Endometrial microvascular endothelial cells (primary cell): ENCODE measurements around the gene SERTAD3. TPM values are rescaled to one million over a fixed set of nuclear protein-coding genes. Genes with fewer than 3 reads are reported as not detected.
"Not testable (repeated sequence)": the region's sequence is repeated elsewhere in the genome, so short reads cannot be mapped to it uniquely, and the experiment has no call there.

Experiments
- in situ Hi-C: cut with HindIII; loops from 2 replicates; pipeline ENCODE4 v1.10.0; 2017; ENCODE audit warnings: low sequenced_read_pairs, low pct_unique_long_range_greater_than_20kb; ENCODE audit errors: inconsistent ontology term
- total RNA-seq: library from RNA; depleted of rRNA; stranded (reverse); fragments of >200 nt; gene quantifications from one replicate; pipeline ENCODE4 v1.2.3, GENCODE V29; 2015; ENCODE audit errors: inconsistent ontology term

SERTAD3 gene
- total RNA-seq, 1 donor from 2014 or later: 27.0 TPM

- in situ Hi-C loops: no loop called here
Measured at GRCh38 chr19:40461669-40462221, 17.6 kb upstream of the SERTAD3 start.

- in situ Hi-C loops: no loop called here
Measured at GRCh38 chr19:40460185-40460584, 16.1 kb upstream of the SERTAD3 start.

- in situ Hi-C loops: no loop called here
Measured at GRCh38 chr19:40458597-40458974, 14.5 kb upstream of the SERTAD3 start.

- in situ Hi-C loops: no loop called here
Measured at GRCh38 chr19:40457953-40458596, 13.9 kb upstream of the SERTAD3 start.

- in situ Hi-C loops: no loop called here
Measured at GRCh38 chr19:40457048-40457447, 12.9 kb upstream of the SERTAD3 start.

- in situ Hi-C loops: not testable (repeated sequence)
Measured at GRCh38 chr19:40453943-40454342, 9.8 kb upstream of the SERTAD3 start.

- in situ Hi-C loops: no loop called here
Measured at GRCh38 chr19:40453151-40453735, 9.1 kb upstream of the SERTAD3 start.

- in situ Hi-C loops: no loop called here
Measured at GRCh38 chr19:40452016-40452415, 7.9 kb upstream of the SERTAD3 start.

GRCh38 chr19:40450664-40451063, 6.5 kb upstream of the SERTAD3 start:
- in situ Hi-C loops: no loop called here

- in situ Hi-C loops: no loop called here
Measured at GRCh38 chr19:40449506-40449905, 5.4 kb upstream of the SERTAD3 start.

GRCh38 chr19:40446263-40446784, 2.2 kb upstream of the SERTAD3 start:
- in situ Hi-C loops: no loop called here

- in situ Hi-C loops: no loop called here
Measured at GRCh38 chr19:40445780-40446262, 1.7 kb upstream of the SERTAD3 start.

GRCh38 chr19:40444825-40445312, 734 bp upstream of the SERTAD3 start:
- in situ Hi-C loops: no loop called here

GRCh38 chr19:40443131-40443999, 770 bp downstream of the SERTAD3 start:
- in situ Hi-C loops: no loop called here

GRCh38 chr19:40442328-40443130, 1.6 kb downstream of the SERTAD3 start:
- in situ Hi-C loops: no loop called here

GRCh38 chr19:40441719-40442253, 2.3 kb downstream of the SERTAD3 start:
- in situ Hi-C loops: no loop called here

- in situ Hi-C loops: no loop called here
Measured at GRCh38 chr19:40438284-40438683, 5.9 kb downstream of the SERTAD3 start.
